NCI-H2196 treated with DMSO at 0.1 percent for 48 hours (cell line): ENCODE results near the gene CCDC136.

Experiments used
- DNase-seq: peaks from one replicate; lab custom pipeline; 2025; ENCODE audit not compliant: unreplicated experiment; lab: John Stamatoyannopoulos, UW

Gene CCDC136

DNA sequence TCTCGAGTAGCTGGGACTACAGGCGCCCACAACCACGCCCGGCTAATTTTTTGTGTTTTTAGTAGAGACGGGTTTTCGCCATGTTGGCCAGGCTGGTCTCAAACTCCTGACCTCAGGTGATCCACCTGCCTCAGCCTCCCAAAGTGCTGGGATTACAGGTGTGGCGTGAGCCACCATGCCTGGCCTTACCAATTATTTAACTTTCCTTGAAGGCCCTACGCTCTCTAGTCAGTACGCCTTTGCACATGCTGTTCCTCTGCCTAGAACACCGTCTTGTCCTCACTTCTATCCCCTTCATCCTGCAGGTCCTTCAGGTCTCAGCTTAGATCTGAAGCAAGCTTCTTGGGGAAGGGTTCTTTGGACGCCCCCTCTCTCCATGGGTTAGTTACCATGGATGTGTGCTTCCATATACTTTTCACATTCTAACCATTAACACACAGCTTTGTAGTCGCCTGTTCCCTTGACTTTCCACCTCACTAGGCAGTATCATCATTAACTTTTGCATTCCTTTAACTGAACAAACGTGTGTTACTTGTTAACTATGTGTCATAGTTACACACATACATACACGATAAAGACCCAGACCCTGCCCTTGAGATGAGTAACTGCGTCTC is 70.3 kb downstream of the CCDC136 start:
- DNase-seq, result no peak

DNA sequence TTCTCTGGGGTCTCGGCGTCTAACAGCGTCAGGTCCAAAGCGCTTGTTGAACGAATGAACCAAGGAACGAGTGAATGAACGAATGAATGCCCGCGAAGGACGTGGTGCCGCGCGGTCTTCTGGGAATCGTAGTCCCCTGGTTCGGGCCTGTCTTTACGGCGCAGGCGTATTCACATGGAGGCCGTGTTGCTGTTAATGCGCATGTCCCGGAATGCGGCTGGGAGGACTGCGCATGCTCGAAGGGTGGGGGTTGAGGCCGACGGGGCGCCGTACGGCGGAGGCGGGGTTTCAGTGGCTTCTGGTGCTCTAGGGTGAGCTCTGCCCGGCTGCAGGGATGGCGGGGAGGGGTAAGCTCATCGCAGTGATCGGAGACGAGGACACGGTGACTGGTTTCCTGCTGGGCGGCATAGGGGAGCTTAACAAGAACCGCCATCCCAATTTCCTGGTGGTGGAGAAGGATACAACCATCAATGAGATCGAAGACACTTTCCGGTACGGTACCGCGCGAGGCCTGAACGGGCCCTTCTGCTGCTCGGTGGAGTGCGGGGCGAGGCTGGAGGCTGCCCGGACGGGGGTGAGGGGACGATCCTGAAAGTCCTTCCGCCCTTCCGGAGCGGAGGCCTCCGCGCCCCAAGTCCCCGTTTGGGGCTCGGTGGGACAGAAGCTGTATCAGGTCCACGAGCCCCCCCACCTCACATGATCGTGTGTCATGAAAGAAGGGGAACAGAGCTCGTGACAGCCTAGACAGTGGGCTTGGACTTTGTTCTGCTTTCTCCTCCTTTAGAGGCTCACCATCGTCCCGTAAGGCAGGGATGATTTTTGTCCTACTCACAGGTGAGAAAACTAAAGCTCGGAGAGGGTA is 71.0 kb downstream of the CCDC136 start, which contains the start of gene ATP6V1F:
Gene ATP6V1F (plus strand): TSS at position 286 of the 862 bp plus-strand sequence. CDS start 49 bp downstream, at position 335.
- peak; percentile 95 for DNase-seq

DNA sequence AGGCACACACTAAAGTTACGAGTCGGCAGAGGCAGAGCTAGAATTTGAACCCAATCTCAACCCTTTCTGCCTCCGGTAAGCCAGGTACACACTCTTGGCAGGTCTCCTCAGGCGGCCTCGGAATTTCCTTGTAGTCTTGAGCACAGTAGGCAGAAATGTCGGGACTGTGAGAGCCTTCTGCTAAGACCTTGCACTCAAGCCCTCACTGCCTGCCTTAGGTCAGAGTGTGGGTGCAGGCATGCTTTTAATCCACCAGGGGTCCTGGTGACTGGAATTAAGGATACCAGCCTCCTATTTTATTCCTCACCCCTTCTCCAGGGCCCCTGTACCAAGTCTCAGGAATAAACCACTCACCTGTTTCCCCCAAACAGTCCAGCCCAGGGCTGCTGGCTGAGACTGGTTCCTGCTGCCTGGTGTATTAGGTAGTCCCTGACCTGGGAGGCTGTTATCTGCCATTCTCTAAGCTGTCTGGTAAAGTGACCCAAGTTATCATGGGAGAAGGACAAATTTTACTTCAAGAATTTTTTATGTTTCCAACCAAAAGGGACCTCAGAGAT is 71.7 kb downstream of the CCDC136 start:
- no peak for DNase-seq

DNA sequence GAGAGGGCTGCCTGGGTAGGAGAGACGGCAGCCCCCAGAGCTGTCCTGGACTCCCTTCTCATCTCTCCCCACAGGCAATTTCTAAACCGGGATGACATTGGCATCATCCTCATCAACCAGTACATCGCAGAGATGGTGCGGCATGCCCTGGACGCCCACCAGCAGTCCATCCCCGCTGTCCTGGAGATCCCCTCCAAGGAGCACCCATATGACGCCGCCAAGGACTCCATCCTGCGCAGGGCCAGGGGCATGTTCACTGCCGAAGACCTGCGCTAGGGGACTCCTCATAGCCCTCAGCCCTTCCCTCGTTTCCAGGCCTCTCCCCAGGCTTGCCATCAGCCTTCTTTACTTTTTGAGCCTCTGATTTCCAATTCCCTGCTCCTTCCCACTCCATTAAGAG is 73.5 kb downstream of the CCDC136 start:
- no peak for DNase-seq

DNA sequence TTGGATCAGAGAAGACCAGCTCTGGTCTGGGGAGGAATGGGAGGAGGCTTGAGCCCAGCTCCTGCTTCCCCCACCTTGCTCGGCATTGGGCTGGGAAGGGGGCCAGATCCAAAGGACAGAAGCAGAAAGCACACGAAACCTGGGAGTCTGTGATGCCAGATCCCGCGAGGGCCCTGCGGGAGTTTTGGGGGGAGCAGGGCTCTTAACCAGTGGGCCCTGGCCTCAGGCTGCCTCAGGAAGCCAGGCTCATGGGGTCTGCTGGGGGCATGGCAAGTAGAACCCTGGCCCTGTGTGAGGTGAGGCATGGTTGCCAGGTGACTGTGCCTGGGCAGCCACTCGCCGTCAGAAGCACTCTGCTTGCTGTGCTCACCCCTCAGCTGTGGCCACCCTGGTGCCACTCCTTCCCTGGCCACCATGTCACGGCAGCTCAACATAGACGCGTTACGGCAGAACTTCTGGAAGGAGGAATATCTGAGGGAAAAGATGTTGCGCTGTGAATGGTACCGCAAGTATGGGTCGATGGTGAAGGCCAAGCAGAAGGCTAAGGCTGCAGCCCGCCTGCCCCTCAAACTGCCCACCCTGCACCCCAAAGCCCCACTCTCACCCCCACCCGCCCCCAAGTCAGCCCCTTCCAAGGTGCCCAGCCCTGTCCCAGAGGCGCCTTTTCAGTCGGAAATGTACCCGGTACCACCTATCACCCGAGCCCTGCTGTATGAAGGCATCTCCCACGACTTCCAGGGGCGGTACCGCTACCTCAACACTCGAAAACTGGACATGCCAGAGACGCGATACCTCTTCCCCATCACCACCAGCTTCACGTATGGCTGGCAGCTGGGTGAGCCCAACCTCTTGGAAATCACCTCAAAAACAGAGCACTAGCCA is 74.5 kb downstream of the CCDC136 start:
- DNase-seq, result no peak

DNA sequence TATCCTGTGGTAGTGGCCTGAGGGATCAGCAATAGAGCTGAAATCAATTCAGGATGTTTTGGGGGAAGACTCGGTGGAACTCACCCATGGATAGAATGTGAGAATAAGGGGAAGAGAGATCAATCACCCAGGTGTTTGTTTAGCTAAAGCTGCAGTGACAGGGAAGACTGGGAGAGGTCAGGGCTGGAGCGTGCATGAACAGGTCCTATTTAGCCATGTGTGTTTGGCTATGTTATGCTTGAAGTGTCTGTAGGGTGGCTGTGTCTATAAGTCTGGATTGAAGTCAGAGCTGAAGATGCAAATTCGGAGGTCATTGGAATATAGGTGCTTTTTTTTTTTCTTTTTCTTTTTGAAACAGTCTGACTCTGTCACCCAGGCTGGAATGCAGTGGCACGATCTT is 75.5 kb downstream of the CCDC136 start:
- no peak for DNase-seq

DNA sequence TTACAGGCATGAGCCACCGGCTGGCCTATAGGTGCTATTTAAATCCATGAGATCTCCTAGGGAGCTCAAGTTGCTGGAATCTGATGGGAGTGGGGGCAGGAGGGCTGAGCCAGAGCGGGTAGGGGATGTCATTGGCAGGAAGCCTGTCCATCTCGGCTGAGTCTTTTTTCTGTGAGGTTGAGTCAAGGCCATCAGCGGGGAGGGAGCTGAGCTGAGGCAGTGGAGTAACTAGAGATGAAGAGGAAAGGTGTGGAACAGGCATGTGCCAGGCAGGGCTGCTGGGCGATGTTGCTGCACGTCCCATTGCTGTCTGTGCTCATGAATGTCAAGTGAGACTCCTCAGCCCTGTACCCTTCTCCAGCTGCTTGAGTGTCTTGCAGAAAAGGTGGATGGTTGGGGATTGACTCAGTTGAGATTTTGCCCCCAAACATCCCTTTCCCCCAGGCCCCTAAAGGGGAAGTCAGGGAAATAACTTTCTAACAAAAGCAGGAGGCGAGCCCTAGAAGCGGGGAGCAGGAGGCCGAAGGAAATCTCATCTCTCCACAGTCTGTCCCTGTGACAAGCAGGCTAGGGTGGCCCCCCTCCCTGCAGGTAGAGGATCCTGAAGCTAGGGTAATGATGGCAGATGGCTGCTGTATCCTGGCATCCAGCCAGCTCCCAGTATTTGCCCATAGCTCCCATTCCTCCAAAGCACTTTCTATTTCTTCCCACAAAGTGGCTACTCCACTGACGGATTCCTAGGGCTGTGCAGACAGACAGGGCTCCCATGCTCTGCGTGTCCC is 76.3 kb downstream of the CCDC136 start:
- DNase-seq, result peak; percentile 28

DNA sequence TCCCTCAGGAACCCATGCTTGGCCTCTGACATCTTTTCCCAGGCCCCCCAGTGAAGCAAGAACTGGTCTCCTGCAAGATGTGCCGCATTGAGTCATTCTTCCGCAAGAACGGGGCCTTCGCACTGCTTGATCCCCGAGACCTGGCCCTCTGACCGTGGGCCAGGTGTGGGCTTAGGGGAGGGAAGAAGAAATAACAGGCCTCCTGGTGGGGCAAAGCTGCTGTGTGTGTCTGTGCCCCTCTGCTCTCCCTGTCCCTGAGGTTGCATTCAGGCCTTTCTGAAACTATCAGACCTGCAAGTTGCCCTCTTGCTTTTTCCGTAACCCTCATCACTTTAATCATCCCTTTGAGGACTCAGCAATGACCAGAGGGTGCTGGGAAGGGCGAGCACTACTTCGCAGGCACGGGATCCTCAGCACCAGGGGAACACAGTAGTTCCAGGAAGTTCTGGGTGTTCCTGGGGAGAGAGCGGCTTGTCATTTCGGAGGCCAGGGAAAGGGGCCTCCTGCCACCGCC is 76.9 kb downstream of the CCDC136 start:
- no peak for DNase-seq

DNA sequence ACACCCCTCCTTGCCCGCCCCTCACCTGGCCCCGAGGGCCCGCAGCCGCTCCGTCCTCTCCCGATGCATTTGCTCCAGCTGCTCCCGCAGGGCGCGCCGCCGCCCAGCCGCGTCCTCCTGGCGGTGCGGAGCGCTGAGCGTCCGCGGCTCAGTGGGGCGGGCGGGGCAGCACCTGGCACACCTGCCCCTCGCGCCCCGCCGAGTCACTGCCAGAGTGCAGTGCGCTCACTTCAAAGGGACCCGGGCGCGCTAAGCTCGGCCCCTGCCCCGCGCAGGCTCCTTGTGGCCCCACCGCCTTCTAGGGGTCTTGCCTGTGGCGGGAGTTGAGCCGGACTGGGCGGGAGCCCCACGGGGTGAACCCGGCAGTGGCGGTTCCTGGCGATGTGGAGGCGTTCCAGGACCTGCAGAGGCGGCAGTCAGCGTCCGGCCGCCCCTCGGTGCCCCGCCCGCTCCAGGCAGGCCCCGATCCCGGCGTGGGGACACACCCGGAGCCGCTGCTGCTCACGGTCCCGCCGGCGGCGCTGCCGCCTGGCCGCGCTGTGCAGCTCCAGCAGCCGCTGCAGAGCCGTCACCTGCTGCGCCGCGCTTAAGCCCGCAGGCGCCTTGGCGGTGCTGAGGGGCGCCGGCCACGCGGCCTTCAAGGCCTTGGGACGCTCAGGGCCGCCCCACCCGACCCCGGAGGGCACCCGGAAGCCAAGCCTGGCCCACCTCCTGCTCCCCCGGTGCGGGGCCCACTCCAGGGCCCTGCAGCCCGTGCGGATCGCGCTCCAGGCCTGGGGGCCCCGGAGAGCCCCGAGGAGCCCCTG is 77.6 kb downstream of the CCDC136 start:
- DNase-seq, result peak; percentile 27

DNA sequence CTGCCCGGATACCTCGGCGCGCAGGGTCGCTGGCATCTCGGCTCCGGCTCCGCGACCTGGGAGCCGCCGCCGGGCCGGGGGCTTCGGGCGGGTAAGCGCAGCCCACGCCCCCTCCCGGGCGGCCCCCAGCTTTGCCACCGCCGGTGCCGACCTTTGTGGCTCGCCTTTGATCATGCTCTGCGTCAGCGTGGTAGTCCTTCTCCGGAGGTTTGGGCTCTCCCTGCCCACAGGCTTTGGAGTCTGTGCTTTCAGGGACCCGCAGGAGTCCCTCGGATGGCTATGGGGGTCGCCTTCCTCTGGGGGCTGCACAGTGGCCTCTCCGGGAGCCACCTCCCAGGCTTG is 78.1 kb downstream of the CCDC136 start:
- no peak for DNase-seq

DNA sequence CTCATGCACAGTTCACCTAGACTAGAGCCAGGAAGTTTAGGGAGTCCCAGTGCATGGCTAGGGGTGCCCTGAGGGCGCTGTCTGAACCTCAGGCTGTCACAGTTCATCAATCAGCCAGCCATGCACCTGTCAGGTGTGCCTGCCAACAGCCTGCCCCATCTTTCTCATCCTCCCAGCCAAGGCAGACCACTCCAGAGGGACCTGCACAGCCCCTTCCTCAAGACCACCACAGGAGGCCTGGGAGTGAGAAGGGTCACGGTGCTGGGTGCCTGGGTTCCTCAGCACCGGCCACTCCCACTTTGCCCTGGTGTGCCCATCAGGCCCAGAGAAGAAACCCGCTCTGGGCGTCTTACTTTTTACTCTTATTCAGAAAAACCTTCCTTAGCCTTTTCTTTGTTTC is 79.3 kb downstream of the CCDC136 start:
- no peak for DNase-seq
